WI38 (cell line): Measurements from ENCODE around the gene ALG14.
"Not testable (repeated sequence)": the region's sequence is repeated elsewhere in the genome, so short reads cannot be mapped to it uniquely, and the experiment has no call there.

Experiments
- H3K4me3 ChIP-seq: 2 replicates; pipeline ENCODE4 v1.5.1; 2011; ENCODE audit warnings: low read depth, mild to moderate bottlenecking, control low read depth, low read length
- TF ChIP-seq, protein P1 (sequence below): IDR thresholded peaks from 2 replicates; pipeline ENCODE4 v1.5.1; 2012; ENCODE audit warnings: low read depth, mild to moderate bottlenecking, control low read depth, low read length

The ALG14 gene

GRCh38 chr1:95096218-95096841 is 23.6 kb upstream of the ALG14 start:
- no peak overlapping the region for H3K4me3 ChIP-seq
- TF ChIP-seq, protein P1, sequence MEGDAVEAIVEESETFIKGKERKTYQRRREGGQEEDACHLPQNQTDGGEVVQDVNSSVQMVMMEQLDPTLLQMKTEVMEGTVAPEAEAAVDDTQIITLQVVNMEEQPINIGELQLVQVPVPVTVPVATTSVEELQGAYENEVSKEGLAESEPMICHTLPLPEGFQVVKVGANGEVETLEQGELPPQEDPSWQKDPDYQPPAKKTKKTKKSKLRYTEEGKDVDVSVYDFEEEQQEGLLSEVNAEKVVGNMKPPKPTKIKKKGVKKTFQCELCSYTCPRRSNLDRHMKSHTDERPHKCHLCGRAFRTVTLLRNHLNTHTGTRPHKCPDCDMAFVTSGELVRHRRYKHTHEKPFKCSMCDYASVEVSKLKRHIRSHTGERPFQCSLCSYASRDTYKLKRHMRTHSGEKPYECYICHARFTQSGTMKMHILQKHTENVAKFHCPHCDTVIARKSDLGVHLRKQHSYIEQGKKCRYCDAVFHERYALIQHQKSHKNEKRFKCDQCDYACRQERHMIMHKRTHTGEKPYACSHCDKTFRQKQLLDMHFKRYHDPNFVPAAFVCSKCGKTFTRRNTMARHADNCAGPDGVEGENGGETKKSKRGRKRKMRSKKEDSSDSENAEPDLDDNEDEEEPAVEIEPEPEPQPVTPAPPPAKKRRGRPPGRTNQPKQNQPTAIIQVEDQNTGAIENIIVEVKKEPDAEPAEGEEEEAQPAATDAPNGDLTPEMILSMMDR: no peak

DNA sequence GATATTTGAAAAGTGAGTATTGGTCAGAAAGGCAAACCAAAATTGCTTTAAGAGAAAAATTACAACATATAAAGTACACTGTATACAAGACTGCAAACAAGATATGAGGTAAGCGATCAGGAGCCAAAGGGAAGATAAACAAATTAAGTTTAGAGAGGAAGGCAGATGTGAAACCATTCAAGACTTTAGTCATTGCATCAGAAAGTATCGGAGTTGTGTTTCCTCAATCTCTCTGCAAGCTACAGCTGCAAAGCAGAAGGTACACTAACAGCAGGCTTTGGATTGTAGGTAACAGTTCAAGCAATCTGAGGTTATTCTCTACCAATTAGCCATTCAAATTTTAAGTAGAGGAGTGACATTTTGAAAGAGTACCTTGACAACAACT is 23.1 kb upstream of the ALG14 start:
- H3K4me3 ChIP-seq: no peak overlapping the region

GRCh38 chr1:95094923-95095322 is 22.2 kb upstream of the ALG14 start:
- TF ChIP-seq, protein P1: no peak
- no peak overlapping the region for H3K4me3 ChIP-seq

More for the DNA sequence above, 23.1 kb upstream of the ALG14 start:
- TF ChIP-seq, protein P1: no peak

- TF ChIP-seq, protein P1: no peak
- H3K4me3 ChIP-seq: no peak overlapping the region
Observed at GRCh38 chr1:95093296-95093695, 20.5 kb upstream of the ALG14 start.

DNA sequence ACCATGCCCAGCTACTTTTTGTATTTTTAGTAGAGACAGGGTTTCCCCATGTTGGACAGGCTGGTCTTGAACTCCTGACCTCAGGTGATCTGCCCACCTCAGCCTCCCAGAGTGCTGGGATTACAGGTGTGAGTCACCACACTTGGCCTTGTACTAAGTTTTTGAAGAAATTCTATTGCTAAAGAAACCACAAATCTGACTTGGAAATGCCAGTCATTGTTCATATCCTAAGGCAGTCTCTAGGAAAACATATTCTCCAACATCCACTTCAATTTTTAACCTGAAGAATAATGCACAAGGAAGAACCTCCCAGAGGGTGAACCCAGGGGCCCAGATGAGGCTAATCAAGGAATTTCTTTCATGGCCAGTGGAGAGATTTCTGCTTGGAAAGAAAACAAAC is 20.1 kb upstream of the ALG14 start:
- H3K4me3 ChIP-seq: not testable (repeated sequence)

DNA sequence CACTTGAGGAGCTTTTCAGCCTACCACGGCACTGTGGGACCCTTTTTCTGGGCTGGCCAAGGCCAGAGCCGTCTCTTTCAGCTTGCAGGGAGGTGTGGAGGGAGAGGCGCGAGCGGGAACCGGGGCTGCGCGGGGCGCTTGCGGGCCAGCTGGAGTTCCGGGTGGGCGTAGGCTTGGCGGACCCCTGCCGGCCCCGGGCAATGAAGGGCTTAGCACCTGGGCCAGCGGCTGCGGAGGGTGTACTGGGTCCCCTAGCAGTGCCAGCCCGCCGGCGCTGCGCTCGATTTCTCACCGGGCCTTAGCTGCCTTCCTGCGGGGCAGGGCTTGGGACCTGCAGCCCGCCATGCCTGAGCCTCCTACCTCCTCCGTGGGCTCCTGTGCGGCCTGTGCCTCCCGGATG is 18.5 kb upstream of the ALG14 start:
- H3K4me3 ChIP-seq: not testable (repeated sequence)

- no peak overlapping the region for H3K4me3 ChIP-seq
- TF ChIP-seq, protein P1: no peak
Observed at GRCh38 chr1:95089650-95090287, 17.0 kb upstream of the ALG14 start.

GRCh38 chr1:95088303-95088702 is 15.6 kb upstream of the ALG14 start:
- H3K4me3 ChIP-seq: no peak overlapping the region
- TF ChIP-seq, protein P1: no peak
